Right lobe of liver (tissue), 4 donors: ENCODE results near the gene NEDD4L.

ENCODE experiments used
- POLR2A ChIP-seq: fragments of 450-650 bp; IDR thresholded peaks from one replicate; pipeline ENCODE4 v1.6.1; 2017; ENCODE audit warnings: antibody characterized with exemption, mild to moderate bottlenecking
- TF ChIP-seq, protein P1 (sequence below), 4 donors: fragments of 200-600 bp in 3 of 4; fragments of 450-650 bp in 1 of 4; IDR thresholded peaks; one replicate each; pipeline versions ENCODE4 v1.5.1 to v1.8.0; 2016 to 2022; ENCODE audit warnings: antibody characterized with exemption in 4 of 4, mild to moderate bottlenecking in 2 of 4
- donor health status: DM: no; HTN: no; CAD: no.
- donor health status: DM: no; HTN: no; CAD: no.
- donor health status: DM: no; HTN: yes; CAD: no.

GRCh38 chr18:58324824-58325480, 280.9 kb downstream of the NEDD4L start:
- TF ChIP-seq, protein P1, sequence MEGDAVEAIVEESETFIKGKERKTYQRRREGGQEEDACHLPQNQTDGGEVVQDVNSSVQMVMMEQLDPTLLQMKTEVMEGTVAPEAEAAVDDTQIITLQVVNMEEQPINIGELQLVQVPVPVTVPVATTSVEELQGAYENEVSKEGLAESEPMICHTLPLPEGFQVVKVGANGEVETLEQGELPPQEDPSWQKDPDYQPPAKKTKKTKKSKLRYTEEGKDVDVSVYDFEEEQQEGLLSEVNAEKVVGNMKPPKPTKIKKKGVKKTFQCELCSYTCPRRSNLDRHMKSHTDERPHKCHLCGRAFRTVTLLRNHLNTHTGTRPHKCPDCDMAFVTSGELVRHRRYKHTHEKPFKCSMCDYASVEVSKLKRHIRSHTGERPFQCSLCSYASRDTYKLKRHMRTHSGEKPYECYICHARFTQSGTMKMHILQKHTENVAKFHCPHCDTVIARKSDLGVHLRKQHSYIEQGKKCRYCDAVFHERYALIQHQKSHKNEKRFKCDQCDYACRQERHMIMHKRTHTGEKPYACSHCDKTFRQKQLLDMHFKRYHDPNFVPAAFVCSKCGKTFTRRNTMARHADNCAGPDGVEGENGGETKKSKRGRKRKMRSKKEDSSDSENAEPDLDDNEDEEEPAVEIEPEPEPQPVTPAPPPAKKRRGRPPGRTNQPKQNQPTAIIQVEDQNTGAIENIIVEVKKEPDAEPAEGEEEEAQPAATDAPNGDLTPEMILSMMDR (IDR thresholded peaks at IDR 0.05), result no peak
- TF ChIP-seq POLR2A, result no peak
